IMR-90 (cell line): ENCODE data around the gene FAM20A. TPM values are rescaled to one million over a fixed set of nuclear protein-coding genes. Genes with fewer than 3 reads are reported as not detected.

ENCODE experiments used
- ATAC-seq: fragments of 200-7000 bp; cut with Tn5 transposase; 2 replicates; pipeline ENCODE4 v1.9.1; 2020; ENCODE audit warnings: low read depth, mild to moderate bottlenecking, moderate library complexity
- BruUV-seq: library from RNA; stranded (reverse); fragments of 400-500 nt; replicated peaks from 2 replicates; lab custom pipeline; 2021; lab: Mats Ljungman, UMichigan
- CTCF ChIA-PET: fragments of 300-600 bp; formaldehyde crosslinking; extraction: SDS; loops from one replicate; lab custom pipeline; 2021; ENCODE audit warnings: antibody characterized with exemption; lab: Yijun Ruan, JAX
- POLR2A ChIA-PET: fragments of 300-600 bp; sonication (Branson Sonifier 250); formaldehyde crosslinking; loops from one replicate; lab custom pipeline; 2022; ENCODE audit warnings: antibody characterized with exemption; ENCODE audit not compliant: unreplicated experiment; lab: Charles Lee
- DNase-seq: peaks from one replicate; pipeline ENCODE4 v3.0.0; 2013
- H2AFZ ChIP-seq: replicated peaks from 2 replicates; pipeline ENCODE3; 2013; ENCODE audit warnings: low read length, mild to moderate bottlenecking; ENCODE audit not compliant: poor library complexity
- H2AK5ac ChIP-seq: 2 replicates; pipeline ENCODE4 v1.6.1; 2013; ENCODE audit warnings: low read depth, low read length, inconsistent platforms
- H2AK9ac ChIP-seq: replicated peaks from 2 replicates; pipeline ENCODE3; 2013; ENCODE audit warnings: mild to moderate bottlenecking, low read depth, low read length, moderate library complexity; ENCODE audit not compliant: poor library complexity
- H2BK120ac ChIP-seq: 2 replicates; pipeline ENCODE4 v1.6.1; 2013; ENCODE audit warnings: low read depth, low read length, inconsistent platforms
- H2BK15ac ChIP-seq: 3 replicates; pipeline ENCODE4 v1.6.1; 2013; ENCODE audit warnings: low read depth, low read length, inconsistent platforms
- H2BK20ac ChIP-seq: 2 replicates; pipeline ENCODE4 v1.6.1; 2013; ENCODE audit warnings: low read depth, mild to moderate bottlenecking, inconsistent platforms, low read length, moderate library complexity
- H2BK5ac ChIP-seq: 2 replicates; pipeline ENCODE4 v1.6.1; 2013; ENCODE audit warnings: mild to moderate bottlenecking, low read depth, low read length, inconsistent platforms; ENCODE audit not compliant: poor library complexity, severe bottlenecking
- H3K14ac ChIP-seq: replicated peaks from 2 replicates; pipeline ENCODE4 v1.6.1; 2013; ENCODE audit warnings: low read depth, low read length, inconsistent platforms
- H3K18ac ChIP-seq: 2 replicates; pipeline ENCODE4 v1.6.1; 2013; ENCODE audit warnings: low read depth, low read length, control low read depth
- H3K23ac ChIP-seq: 2 replicates; pipeline ENCODE4 v1.6.1; 2013; ENCODE audit warnings: low read depth, low read length, inconsistent platforms
- H3K27ac ChIP-seq: 2 replicates; pipeline ENCODE4 v1.5.1; 2013; ENCODE audit warnings: mild to moderate bottlenecking, control low read depth, low read length; ENCODE audit not compliant: insufficient read depth
- H3K27me3 ChIP-seq: 2 replicates; pipeline ENCODE4 v1.6.1; 2013; ENCODE audit warnings: low read length; ENCODE audit not compliant: control insufficient read depth, insufficient read depth
- H3K36me3 ChIP-seq: 2 replicates; pipeline ENCODE4 v1.6.1; 2013; ENCODE audit warnings: low read length, mixed read lengths; ENCODE audit not compliant: control insufficient read depth, insufficient read depth
- H3K4ac ChIP-seq: 2 replicates; pipeline ENCODE4 v1.6.1; 2013; ENCODE audit warnings: low read depth, low read length, inconsistent platforms
- H3K4me1 ChIP-seq: 2 replicates; pipeline ENCODE4 v1.6.1; 2013; ENCODE audit warnings: low read length, mixed read lengths; ENCODE audit not compliant: control insufficient read depth, insufficient read depth
- H3K4me2 ChIP-seq: 2 replicates; pipeline ENCODE4 v1.6.1; 2013; ENCODE audit warnings: low read depth, mild to moderate bottlenecking, control low read depth, low read length, moderate library complexity
- H3K4me3 ChIP-seq: 2 replicates; pipeline ENCODE4 v1.5.1; 2013; ENCODE audit warnings: low read depth, mild to moderate bottlenecking, control low read depth, low read length, moderate library complexity; ENCODE audit not compliant: insufficient read depth
- H3K56ac ChIP-seq: 2 replicates; pipeline ENCODE4 v1.6.1; 2013; ENCODE audit warnings: low read length, inconsistent platforms; ENCODE audit not compliant: insufficient read depth; ENCODE audit errors: extremely low read depth
- H3K79me1 ChIP-seq, 2 experiments: 2 replicates each; pipeline ENCODE4 v1.6.1; 2013; ENCODE audit warnings: low read length in 2 of 2, inconsistent platforms in 1 of 2, low read depth in 1 of 2
- H3K9ac ChIP-seq: 2 replicates; pipeline ENCODE4 v1.6.1; 2013; ENCODE audit warnings: low read depth, low read length, control low read depth
- H3K9me1 ChIP-seq: 2 replicates; pipeline ENCODE4 v1.6.1; 2013; ENCODE audit warnings: low read length, inconsistent platforms; ENCODE audit not compliant: insufficient read depth
- H3K9me3 ChIP-seq: 2 replicates; pipeline ENCODE4 v1.6.1; 2013; ENCODE audit warnings: low read length; ENCODE audit not compliant: control insufficient read depth, insufficient read depth
- H4K20me1 ChIP-seq: 2 replicates; pipeline ENCODE4 v1.6.1; 2013; ENCODE audit warnings: low read length, inconsistent platforms; ENCODE audit not compliant: insufficient read depth
- H4K5ac ChIP-seq: 2 replicates; pipeline ENCODE4 v1.6.1; 2013; ENCODE audit warnings: mild to moderate bottlenecking, low read depth, low read length, control low read depth
- H4K8ac ChIP-seq, 2 experiments: 2 replicates each; pipeline ENCODE4 v1.6.1; 2013; ENCODE audit warnings: low read depth in 2 of 2, low read length in 2 of 2, control low read depth in 1 of 2, inconsistent platforms in 1 of 2
- H4K91ac ChIP-seq: 2 replicates; pipeline ENCODE4 v1.6.1; 2013; ENCODE audit warnings: low read depth, low read length, inconsistent platforms; ENCODE audit not compliant: insufficient read depth
- BHLHE40 ChIP-seq: fragments of 150-350 bp; IDR thresholded peaks from 2 replicates; pipeline ENCODE4 v1.6.1; 2016; ENCODE audit warnings: mild to moderate bottlenecking, low read depth, low read length
- CEBPB ChIP-seq: IDR thresholded peaks from 2 replicates; pipeline ENCODE4 v1.6.1; 2012; ENCODE audit warnings: low read depth, low read length, improper control_type of control experiment
- CHD1 ChIP-seq: IDR thresholded peaks from 2 replicates; pipeline ENCODE4 v1.6.1; 2012; ENCODE audit warnings: low read depth, low read length, improper control_type of control experiment
- ELK1 ChIP-seq: fragments of 150-350 bp; IDR thresholded peaks from 2 replicates; pipeline ENCODE4 v1.6.1; 2016; ENCODE audit warnings: low read depth, mild to moderate bottlenecking, low read length, moderate library complexity, borderline replicate concordance
- FOS ChIP-seq: fragments of 150-350 bp; IDR thresholded peaks from 2 replicates; pipeline ENCODE4 v1.6.1; 2016; ENCODE audit warnings: low read depth, low read length
- MAFK ChIP-seq: IDR thresholded peaks from 2 replicates; pipeline ENCODE4 v1.6.1; 2012; ENCODE audit warnings: low read depth, low read length, improper control_type of control experiment
- MAZ ChIP-seq: IDR thresholded peaks from 2 replicates; pipeline ENCODE4 v1.6.1; 2012; ENCODE audit warnings: low read depth, mild to moderate bottlenecking, low read length, improper control_type of control experiment, moderate library complexity, borderline replicate concordance
- MXI1 ChIP-seq: IDR thresholded peaks from 2 replicates; pipeline ENCODE4 v1.6.1; 2012; ENCODE audit warnings: low read depth, mild to moderate bottlenecking, low read length, moderate library complexity, borderline replicate concordance
- POLR2A ChIP-seq: IDR thresholded peaks from 2 replicates; pipeline ENCODE4 v1.6.1; 2012; ENCODE audit warnings: mild to moderate bottlenecking, low read depth, low read length
- RAD21 ChIP-seq: IDR thresholded peaks from 2 replicates; pipeline ENCODE4 v1.6.1; 2012; ENCODE audit warnings: low read length, improper control_type of control experiment
- RCOR1 ChIP-seq: IDR thresholded peaks from 2 replicates; pipeline ENCODE4 v1.6.1; 2012; ENCODE audit warnings: mild to moderate bottlenecking, low read length, improper control_type of control experiment; ENCODE audit not compliant: insufficient replicate concordance
- RFX5 ChIP-seq: IDR thresholded peaks from 2 replicates; pipeline ENCODE4 v1.8.0; 2012; ENCODE audit warnings: low read depth, mild to moderate bottlenecking, low read length, moderate library complexity
- SMC3 ChIP-seq: fragments of 150-350 bp; IDR thresholded peaks from 2 replicates; pipeline ENCODE4 v1.6.1; 2016; ENCODE audit warnings: low read depth, mild to moderate bottlenecking, antibody characterized with exemption, low read length, moderate library complexity
- WGBS, 2 experiments: methylation state at CpG; one replicate each; pipeline versions ENCODE4 v1.1.5 to v1.1.7; 2013; ENCODE audit warnings: missing lambda C conversion rate in 2 of 2; ENCODE audit not compliant: insufficient read length in 1 of 2; ENCODE audit errors: extremely low coverage in 2 of 2; 5-methylcytosine and 5-hydroxymethylcytosine counted together
- dilution Hi-C: fragments of 300-500 bp; cut with HindIII; formaldehyde crosslinking; loops from one replicate; pipeline ENCODE4 v1.14.3; 2018; ENCODE audit warnings: low sequenced_read_pairs; ENCODE audit not compliant: unreplicated experiment
- in situ Hi-C: fragments of 300-500 bp; cut with MboI; formaldehyde crosslinking; loops from 3 replicates; pipeline ENCODE4 v1.14.3; 2019; ENCODE audit warnings: low sequenced_read_pairs, inconsistent platforms, mixed read lengths
- intact Hi-C: fragments of 100-400 bp; cut with micrococcal nuclease; formaldehyde crosslinking; loops from 2 replicates; pipeline ENCODE4 v1.10.0; 2022
- polyA plus RNA-seq, 3 experiments: library from polyadenylated mRNA; depleted of rRNA; stranded (reverse); fragments of >200 nt; gene quantifications; 2 replicates each; pipeline ENCODE4 v1.2.3, GENCODE V29; 2012; ENCODE audit warnings: low replicate concordance in 1 of 3
- total RNA-seq: library from RNA; depleted of rRNA; stranded (reverse); fragments of >200 nt; gene quantifications from 2 replicates; pipeline ENCODE4 v1.2.3, GENCODE V29; 2012
- TF ChIP-seq, protein P1 (sequence below): fragments of 150-350 bp; IDR thresholded peaks from 2 replicates; pipeline ENCODE4 v1.6.1; 2017; ENCODE audit warnings: mild to moderate bottlenecking, antibody characterized with exemption, low read length, low read depth
- TF ChIP-seq, protein P2 (sequence below): conservative IDR thresholded peaks from 2 replicates; pipeline ENCODE4 v1.5.1; 2012; ENCODE audit warnings: mild to moderate bottlenecking, low read depth, low read length, improper control_type of control experiment

The FAM20A gene
- total and polyA plus RNA-seq, 2 of the 4 experiments (the other 2 are of a cell fraction) = not detected

DNA sequence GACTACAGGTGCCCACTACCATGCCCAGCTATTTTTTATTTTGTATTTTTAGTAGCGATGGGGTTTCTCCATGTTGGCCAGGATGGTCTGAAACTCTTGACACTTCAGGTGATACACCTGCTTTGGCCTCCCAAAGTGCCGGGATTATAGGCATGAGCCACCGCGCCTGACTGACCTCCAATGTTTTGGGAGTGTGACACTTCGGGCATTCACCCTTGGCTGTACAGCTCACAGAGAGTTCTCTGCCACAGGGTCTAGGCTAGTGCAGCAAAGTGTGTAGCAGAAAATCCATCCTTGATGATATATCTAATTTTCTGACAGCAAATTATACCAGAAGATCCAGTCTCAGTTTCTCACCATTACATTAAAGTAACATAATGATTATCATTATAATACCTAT lies 14.1 kb downstream of the FAM20A start:
- no peak overlapping the region for H3K56ac ChIP-seq
- dilution Hi-C loops = no loop called here
- no peaks in the 10 kb centered on the region for H3K4me1 ChIP-seq
- 0 out of 2 replicates have a peak, but pooled peaks cover 3% of the 10 kb centered on the region for H3K9me3 ChIP-seq
- no peak overlapping the region for H3K18ac ChIP-seq
- H3K4me2 ChIP-seq = no peak overlapping the region
- in situ Hi-C loops = no loop called here
- no peaks in the 10 kb centered on the region for H4K20me1 ChIP-seq
- no peak overlapping the region for H4K5ac ChIP-seq
- H2BK120ac ChIP-seq = no peak overlapping the region
- no peak overlapping the region for H2BK5ac ChIP-seq
- no peak overlapping the region for H2AK9ac ChIP-seq
- no peak for DNase-seq
- H3K4ac ChIP-seq = no peak overlapping the region
- H3K23ac ChIP-seq = no peak overlapping the region
- H3K9me1 ChIP-seq = no peaks in the 10 kb centered on the region
- ChIA-PET POLR2A (interaction anchor here (0.7 kb wide), 1 partner anchor 13 kb away, joined by 6 read pairs; no protein-coding TSS in a partner anchor), CTCF (interaction anchor here (0.7 kb wide), 1 partner anchor 13 kb away, joined by 3 read pairs; no protein-coding TSS in a partner anchor)
- H3K9ac ChIP-seq = no peak overlapping the region
- no peak for ATAC-seq
- H3K4me3 ChIP-seq = no peak overlapping the region
- WGBS, 2 experiments = no CpG with 5 or more reads among the region's 5 CpGs
- H3K27me3 ChIP-seq = no peaks in the 10 kb centered on the region; the same call in 1 of the 2 replicates
- no TSS peak for BruUV-seq
- no peak overlapping the region for H4K91ac ChIP-seq
- no peak overlapping the region for H2BK20ac ChIP-seq
- intact Hi-C loops = no loop called here
- no peak overlapping the region for H4K8ac ChIP-seq
- H2AK5ac ChIP-seq = no peak overlapping the region
- no peak overlapping the region for H3K14ac ChIP-seq
- H3K27ac ChIP-seq = no peak overlapping the region
- no peak overlapping the region for H2AFZ ChIP-seq
- no peaks in the 10 kb centered on the region for H3K79me1 ChIP-seq
- TF ChIP-seq POLR2A (no peak), FOS (no peak), RAD21 (no peak), MAZ (no peak), RCOR1 (no peak), MAFK (no peak), SMC3 (no peak), ELK1 (no peak), CEBPB (no peak), BHLHE40 (no peak), MXI1 (no peak), RFX5 (no peak), CHD1 (no peak)
- TF ChIP-seq, protein P1, sequence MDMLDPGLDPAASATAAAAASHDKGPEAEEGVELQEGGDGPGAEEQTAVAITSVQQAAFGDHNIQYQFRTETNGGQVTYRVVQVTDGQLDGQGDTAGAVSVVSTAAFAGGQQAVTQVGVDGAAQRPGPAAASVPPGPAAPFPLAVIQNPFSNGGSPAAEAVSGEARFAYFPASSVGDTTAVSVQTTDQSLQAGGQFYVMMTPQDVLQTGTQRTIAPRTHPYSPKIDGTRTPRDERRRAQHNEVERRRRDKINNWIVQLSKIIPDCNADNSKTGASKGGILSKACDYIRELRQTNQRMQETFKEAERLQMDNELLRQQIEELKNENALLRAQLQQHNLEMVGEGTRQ = no peak
- TF ChIP-seq, protein P2, sequence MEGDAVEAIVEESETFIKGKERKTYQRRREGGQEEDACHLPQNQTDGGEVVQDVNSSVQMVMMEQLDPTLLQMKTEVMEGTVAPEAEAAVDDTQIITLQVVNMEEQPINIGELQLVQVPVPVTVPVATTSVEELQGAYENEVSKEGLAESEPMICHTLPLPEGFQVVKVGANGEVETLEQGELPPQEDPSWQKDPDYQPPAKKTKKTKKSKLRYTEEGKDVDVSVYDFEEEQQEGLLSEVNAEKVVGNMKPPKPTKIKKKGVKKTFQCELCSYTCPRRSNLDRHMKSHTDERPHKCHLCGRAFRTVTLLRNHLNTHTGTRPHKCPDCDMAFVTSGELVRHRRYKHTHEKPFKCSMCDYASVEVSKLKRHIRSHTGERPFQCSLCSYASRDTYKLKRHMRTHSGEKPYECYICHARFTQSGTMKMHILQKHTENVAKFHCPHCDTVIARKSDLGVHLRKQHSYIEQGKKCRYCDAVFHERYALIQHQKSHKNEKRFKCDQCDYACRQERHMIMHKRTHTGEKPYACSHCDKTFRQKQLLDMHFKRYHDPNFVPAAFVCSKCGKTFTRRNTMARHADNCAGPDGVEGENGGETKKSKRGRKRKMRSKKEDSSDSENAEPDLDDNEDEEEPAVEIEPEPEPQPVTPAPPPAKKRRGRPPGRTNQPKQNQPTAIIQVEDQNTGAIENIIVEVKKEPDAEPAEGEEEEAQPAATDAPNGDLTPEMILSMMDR = no peak
- H2BK15ac ChIP-seq = no peak overlapping the region
- no peaks in the 10 kb centered on the region for H3K36me3 ChIP-seq
